PC-9 (cell line): Measurements from ENCODE around the gene CD226. TPM values are rescaled to one million over a fixed set of nuclear protein-coding genes. Genes with fewer than 3 reads are reported as not detected.

Experiments
- BruUV-seq: library from RNA; stranded (reverse); fragments of 400-500 nt; replicated peaks from 2 replicates; lab custom pipeline; 2021; lab: Mats Ljungman, UMichigan
- CTCF ChIA-PET: fragments of 300-600 bp; sonication (Branson Sonifier 250); formaldehyde crosslinking; loops from one replicate; lab custom pipeline; 2022; ENCODE audit warnings: antibody characterized with exemption; lab: Charles Lee
- POLR2A ChIA-PET: fragments of 300-600 bp; sonication (Branson Sonifier 250); formaldehyde crosslinking; loops from one replicate; lab custom pipeline; 2022; ENCODE audit warnings: antibody characterized with exemption; ENCODE audit not compliant: unreplicated experiment; lab: Charles Lee
- DNase-seq, 2 experiments: peaks; one replicate each; pipeline versions ENCODE4 v3.0.0 to v3.0.0-alpha.2; 2015 to 2022; ENCODE audit warnings: mixed read lengths in 1 of 2
- H2AFZ ChIP-seq: fragments of 200-600 bp; sonication (generic); 2 replicates; pipeline ENCODE4 v1.8.1; 2017; ENCODE audit warnings: antibody characterized with exemption
- H3F3A ChIP-seq: fragments of 200-600 bp; sonication (generic); 2 replicates; pipeline ENCODE4 v1.8.1; 2017; ENCODE audit warnings: antibody characterized with exemption, mild to moderate bottlenecking, low read depth; ENCODE audit not compliant: insufficient read depth
- H3K27ac ChIP-seq: fragments of 200-600 bp; sonication (generic); 2 replicates; pipeline ENCODE4 v1.6.1; 2016; ENCODE audit warnings: mixed run types
- H3K27me3 ChIP-seq: fragments of 200-600 bp; sonication (generic); 2 replicates; pipeline ENCODE4 v1.6.1; 2016; ENCODE audit warnings: low read depth, mixed run types; ENCODE audit not compliant: insufficient read depth
- H3K36me3 ChIP-seq: fragments of 200-600 bp; sonication (generic); 2 replicates; pipeline ENCODE4 v1.6.1; 2016; ENCODE audit warnings: low read depth, mixed run types
- H3K4me1 ChIP-seq: fragments of 200-600 bp; sonication (generic); replicated peaks from 2 replicates; pipeline ENCODE4 v1.6.1; 2016; ENCODE audit warnings: mixed run types; ENCODE audit not compliant: insufficient read depth
- H3K4me2 ChIP-seq: fragments of 200-600 bp; sonication (generic); 2 replicates; pipeline ENCODE4 v1.6.1; 2017; ENCODE audit warnings: mixed run types
- H3K4me3 ChIP-seq: fragments of 200-600 bp; sonication (generic); 2 replicates; pipeline ENCODE4 v1.6.1; 2016; ENCODE audit warnings: mixed run types
- H3K79me2 ChIP-seq: fragments of 200-600 bp; sonication (generic); 2 replicates; pipeline ENCODE4 v1.6.1; 2017; ENCODE audit warnings: low read depth, mixed run types
- H3K9me2 ChIP-seq: fragments of 200-600 bp; sonication (generic); 2 replicates; pipeline ENCODE4 v1.8.1; 2017; ENCODE audit warnings: mild to moderate bottlenecking; ENCODE audit not compliant: insufficient read depth
- H3K9me3 ChIP-seq: fragments of 200-600 bp; sonication (generic); 2 replicates; pipeline ENCODE4 v1.8.1; 2016; ENCODE audit warnings: low read depth; ENCODE audit not compliant: insufficient read depth
- H4K20me1 ChIP-seq: fragments of 200-600 bp; sonication (generic); 2 replicates; pipeline ENCODE4 v1.8.1; 2017; ENCODE audit not compliant: insufficient read depth
- EZH2 ChIP-seq: fragments of 200-600 bp; sonication (generic); IDR thresholded peaks from 2 replicates; pipeline ENCODE4 v1.8.0; 2017; ENCODE audit warnings: antibody characterized with exemption, low read depth
- intact Hi-C: fragments of 100-400 bp; cut with micrococcal nuclease; formaldehyde crosslinking; loops from one replicate; pipeline ENCODE4 v1.10.0; 2022; ENCODE audit not compliant: unreplicated experiment
- total RNA-seq: library from RNA; stranded (reverse); gene quantifications from 2 replicates; pipeline ENCODE4 v1.2.3, GENCODE V29; 2021
- TF ChIP-seq, protein P1 (sequence below): fragments of 200-600 bp; sonication (generic); conservative IDR thresholded peaks from 2 replicates; pipeline ENCODE4 v1.6.1; 2017; ENCODE audit warnings: mixed run types, antibody characterized with exemption, mild to moderate bottlenecking, moderate library complexity

Gene CD226
- total RNA-seq, 1 experiment from 2014 or later = 0.13 TPM

DNA sequence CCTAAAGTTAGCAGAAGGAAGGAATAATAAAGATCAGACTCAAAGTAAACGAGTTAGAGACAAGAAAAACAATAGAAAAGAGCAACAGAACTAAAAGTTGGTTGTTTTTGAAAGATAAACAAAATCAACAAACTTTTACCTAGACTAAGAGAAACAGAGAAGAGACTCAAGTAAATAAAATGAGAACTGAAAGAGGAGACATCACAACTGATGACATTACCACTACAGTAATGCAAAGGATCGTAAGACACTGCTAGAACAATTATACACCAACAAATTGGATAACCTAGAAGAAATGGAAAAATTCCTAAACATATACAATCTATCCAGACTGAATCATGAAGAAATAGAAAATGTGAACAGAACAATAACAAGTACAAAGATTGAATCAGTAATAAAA is 139.3 kb downstream of the CD226 start:
- Histone ChIP-seq H3K4me3 (no peak overlapping the region), H3K79me2 (no peaks in the 10 kb centered on the region), H3K27ac (no peak overlapping the region), H3K4me1 (no peaks in the 10 kb centered on the region), H3K9me3 (no peaks in the 10 kb centered on the region; the same call in 1 of the 2 replicates), H3K9me2 (no peaks in the 10 kb centered on the region), H3K4me2 (no peak overlapping the region), H3F3A (no peaks in the 10 kb centered on the region), H3K36me3 (no peaks in the 10 kb centered on the region), H4K20me1 (no peaks in the 10 kb centered on the region), H3K27me3 (no peaks in the 10 kb centered on the region), H2AFZ (no peak overlapping the region)
- intact Hi-C loops = no loop called here
- POLR2A ChIA-PET = no interaction called here
- no peak for DNase-seq
- no TSS peak for BruUV-seq
- CTCF ChIA-PET = no interaction called here
- no peak for TF ChIP-seq EZH2
- TF ChIP-seq, protein P1, sequence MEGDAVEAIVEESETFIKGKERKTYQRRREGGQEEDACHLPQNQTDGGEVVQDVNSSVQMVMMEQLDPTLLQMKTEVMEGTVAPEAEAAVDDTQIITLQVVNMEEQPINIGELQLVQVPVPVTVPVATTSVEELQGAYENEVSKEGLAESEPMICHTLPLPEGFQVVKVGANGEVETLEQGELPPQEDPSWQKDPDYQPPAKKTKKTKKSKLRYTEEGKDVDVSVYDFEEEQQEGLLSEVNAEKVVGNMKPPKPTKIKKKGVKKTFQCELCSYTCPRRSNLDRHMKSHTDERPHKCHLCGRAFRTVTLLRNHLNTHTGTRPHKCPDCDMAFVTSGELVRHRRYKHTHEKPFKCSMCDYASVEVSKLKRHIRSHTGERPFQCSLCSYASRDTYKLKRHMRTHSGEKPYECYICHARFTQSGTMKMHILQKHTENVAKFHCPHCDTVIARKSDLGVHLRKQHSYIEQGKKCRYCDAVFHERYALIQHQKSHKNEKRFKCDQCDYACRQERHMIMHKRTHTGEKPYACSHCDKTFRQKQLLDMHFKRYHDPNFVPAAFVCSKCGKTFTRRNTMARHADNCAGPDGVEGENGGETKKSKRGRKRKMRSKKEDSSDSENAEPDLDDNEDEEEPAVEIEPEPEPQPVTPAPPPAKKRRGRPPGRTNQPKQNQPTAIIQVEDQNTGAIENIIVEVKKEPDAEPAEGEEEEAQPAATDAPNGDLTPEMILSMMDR = no peak

DNA sequence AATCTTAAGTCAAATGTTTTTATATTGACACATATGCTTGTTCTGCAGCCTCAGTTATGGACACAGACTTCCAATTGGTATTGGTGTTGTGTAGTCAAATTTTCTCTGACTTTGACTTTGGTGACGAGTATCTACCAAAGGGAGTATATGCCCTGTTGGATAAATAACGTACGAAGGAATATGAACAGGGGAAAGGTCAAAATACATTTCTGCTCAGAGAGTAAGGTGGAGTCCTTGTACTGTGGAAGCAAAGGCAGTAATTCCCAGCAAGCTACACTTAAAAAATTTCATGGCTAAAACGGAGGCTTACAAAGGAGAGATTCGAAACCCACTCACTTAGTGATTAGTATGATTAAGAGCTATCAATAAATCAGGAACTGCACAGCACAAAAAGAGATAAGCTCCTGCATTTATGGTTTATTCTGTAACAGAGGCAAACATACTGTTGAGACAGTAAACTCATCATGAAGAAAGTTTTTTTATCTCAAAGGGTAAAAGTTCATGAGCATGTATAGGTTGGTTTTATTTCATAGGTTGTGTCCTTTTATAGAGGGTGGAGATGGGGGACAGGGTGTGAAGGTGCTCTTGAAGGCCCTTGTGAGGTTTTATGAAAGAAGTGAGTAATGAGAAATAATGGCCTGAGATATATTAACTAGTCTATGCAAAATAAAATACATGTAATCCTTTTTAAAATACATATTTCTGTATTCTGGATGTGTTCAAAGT is 142.7 kb downstream of the CD226 start:
- POLR2A ChIA-PET = no interaction called here
- no peak for DNase-seq
- intact Hi-C loops = no loop called here
- Histone ChIP-seq H3F3A (no peaks in the 10 kb centered on the region), H3K79me2 (no peaks in the 10 kb centered on the region), H4K20me1 (no peaks in the 10 kb centered on the region), H3K4me3 (no peak overlapping the region), H3K4me2 (no peak overlapping the region), H3K36me3 (no peaks in the 10 kb centered on the region), H3K9me3 (no peaks in the 10 kb centered on the region; the same call in 1 of the 2 replicates), H3K27ac (no peak overlapping the region), H3K27me3 (no peaks in the 10 kb centered on the region), H2AFZ (peak overlapping the region; percentile 59; the same call in 1 of the 2 replicates), H3K9me2 (no peaks in the 10 kb centered on the region; the same call in 1 of the 2 replicates), H3K4me1 (no peaks in the 10 kb centered on the region)
- TF ChIP-seq, protein P1 = no peak
- TF ChIP-seq EZH2 = no peak
- CTCF ChIA-PET = no interaction called here
- BruUV-seq = no TSS peak
